ENCODE data around the gene NSUN2. TPM values are rescaled to one million over a fixed set of nuclear protein-coding genes. Genes with fewer than 3 reads are reported as not detected.

The NSUN2 gene
- total RNA-seq, 1 experiment from 2014 or later: 155 TPM

GRCh38 chr5:6675784-6676491 is 43.1 kb upstream of the NSUN2 start:
- Histone ChIP-seq H3K9me3 (ENCODE audit: insufficient read depth, low read depth) (no peaks in the 10 kb centered on the region), H3K79me2 (ENCODE audit: low read depth) (no peaks in the 10 kb centered on the region), H4K20me1 (ENCODE audit: insufficient read depth) (no peaks in the 10 kb centered on the region), H3K4me1 (replicated peaks; ENCODE audit: insufficient read depth) (no peaks in the 10 kb centered on the region), H3K4me2 (no peak overlapping the region), H3K4me3 (no peak overlapping the region), H3K27me3 (ENCODE audit: insufficient read depth, low read depth) (no peaks in the 10 kb centered on the region), H3K9me2 (ENCODE audit: insufficient read depth) (no peaks in the 10 kb centered on the region), H3F3A (ENCODE audit: insufficient read depth, low read depth) (no peaks in the 10 kb centered on the region; the same call in 1 of the 2 replicates), H2AFZ (no peak overlapping the region), H3K27ac (no peak overlapping the region), H3K36me3 (ENCODE audit: low read depth) (no peaks in the 10 kb centered on the region)
- no peak for DNase-seq
- POLR2A ChIA-PET (ENCODE audit: unreplicated experiment): no interaction called here
- intact Hi-C loops (cut with micrococcal nuclease; ENCODE audit: unreplicated experiment): no loop called here
- BruUV-seq (replicated peaks): no TSS peak
- TF ChIP-seq CTCF (conservative IDR thresholded peaks at IDR 0.05) (no peak), EZH2 (IDR thresholded peaks at IDR 0.05; ENCODE audit: low read depth) (no peak)
- CTCF ChIA-PET: no interaction called here

GRCh38 chr5:6674886-6675285 is 42.0 kb upstream of the NSUN2 start:
- H3K4me3 ChIP-seq: no peak overlapping the region
- POLR2A ChIA-PET (ENCODE audit: unreplicated experiment): no interaction called here
- no peaks in the 10 kb centered on the region for H3K9me2 ChIP-seq (ENCODE audit: insufficient read depth)
- H3K27me3 ChIP-seq (ENCODE audit: insufficient read depth, low read depth): no peaks in the 10 kb centered on the region
- H4K20me1 ChIP-seq (ENCODE audit: insufficient read depth): no peaks in the 10 kb centered on the region
- TF ChIP-seq EZH2 (IDR thresholded peaks at IDR 0.05; ENCODE audit: low read depth) (no peak), CTCF (conservative IDR thresholded peaks at IDR 0.05) (no peak)
- H3K9me3 ChIP-seq (ENCODE audit: insufficient read depth, low read depth): no peaks in the 10 kb centered on the region
- no peaks in the 10 kb centered on the region for H3K4me1 ChIP-seq (replicated peaks; ENCODE audit: insufficient read depth)
- intact Hi-C loops (cut with micrococcal nuclease; ENCODE audit: unreplicated experiment): no loop called here
- no peak overlapping the region for H3K4me2 ChIP-seq
- no peaks in the 10 kb centered on the region for H3K79me2 ChIP-seq (ENCODE audit: low read depth)
- H3K36me3 ChIP-seq (ENCODE audit: low read depth): no peaks in the 10 kb centered on the region
- no peak overlapping the region for H2AFZ ChIP-seq
- no peak overlapping the region for H3K27ac ChIP-seq
- no peaks in the 10 kb centered on the region; the same call in 1 of the 2 replicates for H3F3A ChIP-seq (ENCODE audit: insufficient read depth, low read depth)
- CTCF ChIA-PET: no interaction called here
- no peak for DNase-seq
- BruUV-seq (replicated peaks): no TSS peak

GRCh38 chr5:6674421-6674820 is 41.6 kb upstream of the NSUN2 start:
- Histone ChIP-seq H3K27me3 (ENCODE audit: insufficient read depth, low read depth) (no peaks in the 10 kb centered on the region), H3K27ac (no peak overlapping the region), H3K79me2 (ENCODE audit: low read depth) (no peaks in the 10 kb centered on the region), H3K9me2 (ENCODE audit: insufficient read depth) (no peaks in the 10 kb centered on the region), H3K4me1 (replicated peaks; ENCODE audit: insufficient read depth) (no peaks in the 10 kb centered on the region), H3F3A (ENCODE audit: insufficient read depth, low read depth) (no peaks in the 10 kb centered on the region; the same call in 1 of the 2 replicates), H3K36me3 (ENCODE audit: low read depth) (no peaks in the 10 kb centered on the region), H2AFZ (no peak overlapping the region), H4K20me1 (ENCODE audit: insufficient read depth) (no peaks in the 10 kb centered on the region), H3K4me3 (no peak overlapping the region), H3K9me3 (ENCODE audit: insufficient read depth, low read depth) (no peaks in the 10 kb centered on the region), H3K4me2 (no peak overlapping the region)
- no peak for DNase-seq
- no TSS peak for BruUV-seq (replicated peaks)
- POLR2A ChIA-PET (ENCODE audit: unreplicated experiment): no interaction called here
- TF ChIP-seq EZH2 (IDR thresholded peaks at IDR 0.05; ENCODE audit: low read depth) (no peak), CTCF (conservative IDR thresholded peaks at IDR 0.05) (no peak)
- CTCF ChIA-PET: no interaction called here
- intact Hi-C loops (cut with micrococcal nuclease; ENCODE audit: unreplicated experiment): no loop called here
